Peyer's patch (tissue), 4 donors: ENCODE results near the gene HES5.

Experiments
- POLR2A ChIP-seq, 2 donors: fragments of 450-650 bp; IDR thresholded peaks; one replicate each; pipeline ENCODE4 v1.5.1; 2017; ENCODE audit warnings: antibody characterized with exemption in 2 of 2, mild to moderate bottlenecking in 2 of 2, moderate library complexity in 2 of 2
- TF ChIP-seq, protein P1 (sequence below), 6 experiments: fragments of 450-650 bp in 4 of 6; fragments of 200-600 bp in 2 of 6; sonication (generic) in 1 of 6; IDR thresholded peaks; one replicate each; pipeline ENCODE4 v1.5.1; 2017 to 2019; ENCODE audit warnings: antibody characterized with exemption in 6 of 6, mild to moderate bottlenecking in 3 of 6, moderate library complexity in 1 of 6

DNA sequence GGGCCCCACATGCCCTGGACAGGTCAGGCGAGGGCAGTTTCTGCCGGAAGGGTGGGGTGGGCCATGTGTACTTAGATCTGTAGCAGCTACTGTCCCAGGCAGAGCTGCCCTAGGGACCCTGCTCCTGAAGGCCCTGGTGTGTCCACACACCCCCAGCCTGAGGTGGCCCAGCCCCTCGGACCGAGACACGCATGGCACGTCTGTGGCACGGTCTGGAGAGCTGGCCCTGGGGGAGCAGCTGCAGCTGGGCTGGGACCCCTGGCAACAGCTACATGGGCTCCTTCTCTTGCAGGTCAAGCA lies 28.3 kb downstream of the HES5 start:
- TF ChIP-seq, protein P1, sequence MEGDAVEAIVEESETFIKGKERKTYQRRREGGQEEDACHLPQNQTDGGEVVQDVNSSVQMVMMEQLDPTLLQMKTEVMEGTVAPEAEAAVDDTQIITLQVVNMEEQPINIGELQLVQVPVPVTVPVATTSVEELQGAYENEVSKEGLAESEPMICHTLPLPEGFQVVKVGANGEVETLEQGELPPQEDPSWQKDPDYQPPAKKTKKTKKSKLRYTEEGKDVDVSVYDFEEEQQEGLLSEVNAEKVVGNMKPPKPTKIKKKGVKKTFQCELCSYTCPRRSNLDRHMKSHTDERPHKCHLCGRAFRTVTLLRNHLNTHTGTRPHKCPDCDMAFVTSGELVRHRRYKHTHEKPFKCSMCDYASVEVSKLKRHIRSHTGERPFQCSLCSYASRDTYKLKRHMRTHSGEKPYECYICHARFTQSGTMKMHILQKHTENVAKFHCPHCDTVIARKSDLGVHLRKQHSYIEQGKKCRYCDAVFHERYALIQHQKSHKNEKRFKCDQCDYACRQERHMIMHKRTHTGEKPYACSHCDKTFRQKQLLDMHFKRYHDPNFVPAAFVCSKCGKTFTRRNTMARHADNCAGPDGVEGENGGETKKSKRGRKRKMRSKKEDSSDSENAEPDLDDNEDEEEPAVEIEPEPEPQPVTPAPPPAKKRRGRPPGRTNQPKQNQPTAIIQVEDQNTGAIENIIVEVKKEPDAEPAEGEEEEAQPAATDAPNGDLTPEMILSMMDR (IDR thresholded peaks at IDR 0.05), result no peak
- TF ChIP-seq POLR2A (IDR thresholded peaks at IDR 0.05), result no peak
